GM10248 (cell line): ENCODE data around the gene INPP4B.

Experiments
- CTCF ChIA-PET: fragments of 300-600 bp; sonication (Branson Sonifier 250); formaldehyde crosslinking; extraction: SDS; loops from one replicate; lab custom pipeline; 2021; ENCODE audit warnings: antibody characterized with exemption; lab: Yijun Ruan, JAX
- POLR2A ChIA-PET: fragments of 350-650 bp; sonication (Branson Sonifier 250); formaldehyde crosslinking; extraction: SDS; loops from one replicate; lab custom pipeline; 2020; ENCODE audit warnings: antibody characterized with exemption; lab: Yijun Ruan, JAX
- DNase-seq: peaks from one replicate; pipeline ENCODE4 v3.0.0; 2012; ENCODE audit errors: extremely low spot score
- TF ChIP-seq, protein P1 (sequence below): IDR thresholded peaks from 2 replicates; pipeline ENCODE4 v1.5.1; 2012; ENCODE audit warnings: mild to moderate bottlenecking, low read depth; ENCODE audit errors: extremely low read depth, missing control alignments, control extremely low read depth

Gene INPP4B

DNA sequence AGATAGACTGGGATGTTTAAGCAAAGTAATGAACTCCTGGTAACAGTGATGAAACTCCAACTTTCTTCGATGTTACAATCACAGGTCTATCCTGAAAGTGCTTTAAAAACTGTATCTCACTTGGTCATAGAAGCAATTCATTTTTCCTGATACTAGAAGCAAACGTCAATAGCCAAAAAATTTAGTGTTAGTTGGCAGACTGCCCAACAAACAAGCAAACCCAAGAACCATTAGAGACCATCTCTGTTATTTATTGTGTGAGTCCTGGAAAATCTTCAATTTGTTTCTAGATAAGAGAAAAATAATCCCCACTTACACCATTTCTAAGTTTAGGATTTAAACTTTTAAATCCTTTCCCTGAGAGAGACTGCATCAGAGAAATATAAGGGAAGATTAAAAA, 553.9 kb downstream of the INPP4B start:
- ChIA-PET POLR2A (no interaction called here), CTCF (no interaction called here)
- no peak for DNase-seq
- TF ChIP-seq, protein P1, sequence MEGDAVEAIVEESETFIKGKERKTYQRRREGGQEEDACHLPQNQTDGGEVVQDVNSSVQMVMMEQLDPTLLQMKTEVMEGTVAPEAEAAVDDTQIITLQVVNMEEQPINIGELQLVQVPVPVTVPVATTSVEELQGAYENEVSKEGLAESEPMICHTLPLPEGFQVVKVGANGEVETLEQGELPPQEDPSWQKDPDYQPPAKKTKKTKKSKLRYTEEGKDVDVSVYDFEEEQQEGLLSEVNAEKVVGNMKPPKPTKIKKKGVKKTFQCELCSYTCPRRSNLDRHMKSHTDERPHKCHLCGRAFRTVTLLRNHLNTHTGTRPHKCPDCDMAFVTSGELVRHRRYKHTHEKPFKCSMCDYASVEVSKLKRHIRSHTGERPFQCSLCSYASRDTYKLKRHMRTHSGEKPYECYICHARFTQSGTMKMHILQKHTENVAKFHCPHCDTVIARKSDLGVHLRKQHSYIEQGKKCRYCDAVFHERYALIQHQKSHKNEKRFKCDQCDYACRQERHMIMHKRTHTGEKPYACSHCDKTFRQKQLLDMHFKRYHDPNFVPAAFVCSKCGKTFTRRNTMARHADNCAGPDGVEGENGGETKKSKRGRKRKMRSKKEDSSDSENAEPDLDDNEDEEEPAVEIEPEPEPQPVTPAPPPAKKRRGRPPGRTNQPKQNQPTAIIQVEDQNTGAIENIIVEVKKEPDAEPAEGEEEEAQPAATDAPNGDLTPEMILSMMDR = no peak

DNA sequence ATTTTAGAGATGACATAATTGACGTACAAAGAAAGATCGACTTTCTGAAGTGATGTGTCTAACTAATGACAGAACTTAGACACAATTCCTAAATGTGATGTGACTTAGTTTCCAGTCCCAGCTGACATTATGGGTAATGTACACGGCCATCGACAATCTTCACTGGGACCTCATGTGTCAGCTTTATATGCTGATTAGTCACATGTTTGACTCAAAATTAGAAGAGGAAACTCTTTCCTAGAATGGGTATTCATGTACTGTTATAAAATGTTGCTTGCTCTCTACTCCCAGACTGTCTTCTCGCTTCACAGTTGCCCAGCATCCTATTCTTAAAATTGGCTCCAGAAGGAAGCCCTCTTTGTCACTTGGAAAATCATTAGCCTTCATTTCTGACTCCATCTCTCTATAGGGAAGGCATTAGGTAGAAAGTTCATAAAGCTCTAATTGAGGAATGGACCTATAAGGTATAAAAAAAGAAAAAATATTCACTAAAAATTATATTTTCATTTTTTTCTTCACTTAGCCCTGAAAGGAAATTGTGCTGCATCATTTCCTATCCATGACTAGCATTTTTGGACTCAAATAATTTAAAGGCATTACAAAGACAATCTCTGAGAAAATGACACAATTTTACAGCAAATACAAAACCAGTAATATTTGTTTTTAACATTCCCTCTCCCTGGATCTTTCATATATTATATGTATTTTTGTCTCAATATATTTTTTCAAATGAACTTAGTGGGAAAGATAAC, 554.6 kb downstream of the INPP4B start:
- POLR2A ChIA-PET = no interaction called here
- TF ChIP-seq, protein P1 = no peak
- CTCF ChIA-PET = interaction anchor here (0.8 kb wide), 2 partner anchors 10 to 16 kb away, joined by 3 to 4 read pairs; no protein-coding TSS in a partner anchor
- DNase-seq = no peak

DNA sequence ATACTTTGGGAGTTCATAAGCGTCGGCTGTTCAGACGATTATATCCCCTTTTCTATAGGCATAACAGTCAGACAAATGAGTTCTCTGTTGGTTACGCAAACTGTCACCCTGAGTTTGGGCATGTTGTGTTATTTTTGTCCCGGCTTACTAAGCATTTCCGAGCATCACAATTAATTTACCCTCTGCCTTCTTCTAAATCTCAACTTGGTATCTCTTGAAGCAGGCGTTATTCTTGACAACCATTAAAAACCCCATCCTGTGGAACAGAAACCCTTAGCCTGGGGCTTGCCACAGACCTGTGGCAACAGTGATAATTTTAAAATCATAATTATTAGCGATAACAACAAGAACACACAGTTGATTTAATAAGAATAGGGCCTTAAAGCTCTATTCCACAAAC, 558.7 kb downstream of the INPP4B start:
- POLR2A ChIA-PET = no interaction called here
- TF ChIP-seq, protein P1 = no peak
- DNase-seq = no peak
- CTCF ChIA-PET = no interaction called here

DNA sequence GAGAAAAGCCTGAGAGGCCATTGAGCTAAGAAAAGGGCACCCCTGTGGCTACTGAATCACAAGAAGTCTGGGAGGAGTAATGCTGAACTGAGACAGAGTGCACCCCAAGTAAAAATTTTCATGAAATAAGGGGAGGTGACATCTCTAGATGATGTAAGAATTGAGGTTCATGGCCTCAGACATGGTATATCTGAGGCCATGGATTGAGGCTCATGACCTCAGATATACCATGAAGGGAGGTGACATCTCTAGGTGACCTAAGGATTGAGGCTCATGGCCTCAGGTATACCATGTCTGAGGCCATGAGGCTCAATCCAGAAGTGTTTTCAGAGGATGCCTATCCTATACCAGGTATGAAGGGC, 560.9 kb downstream of the INPP4B start:
- CTCF ChIA-PET = no interaction called here

DNA sequence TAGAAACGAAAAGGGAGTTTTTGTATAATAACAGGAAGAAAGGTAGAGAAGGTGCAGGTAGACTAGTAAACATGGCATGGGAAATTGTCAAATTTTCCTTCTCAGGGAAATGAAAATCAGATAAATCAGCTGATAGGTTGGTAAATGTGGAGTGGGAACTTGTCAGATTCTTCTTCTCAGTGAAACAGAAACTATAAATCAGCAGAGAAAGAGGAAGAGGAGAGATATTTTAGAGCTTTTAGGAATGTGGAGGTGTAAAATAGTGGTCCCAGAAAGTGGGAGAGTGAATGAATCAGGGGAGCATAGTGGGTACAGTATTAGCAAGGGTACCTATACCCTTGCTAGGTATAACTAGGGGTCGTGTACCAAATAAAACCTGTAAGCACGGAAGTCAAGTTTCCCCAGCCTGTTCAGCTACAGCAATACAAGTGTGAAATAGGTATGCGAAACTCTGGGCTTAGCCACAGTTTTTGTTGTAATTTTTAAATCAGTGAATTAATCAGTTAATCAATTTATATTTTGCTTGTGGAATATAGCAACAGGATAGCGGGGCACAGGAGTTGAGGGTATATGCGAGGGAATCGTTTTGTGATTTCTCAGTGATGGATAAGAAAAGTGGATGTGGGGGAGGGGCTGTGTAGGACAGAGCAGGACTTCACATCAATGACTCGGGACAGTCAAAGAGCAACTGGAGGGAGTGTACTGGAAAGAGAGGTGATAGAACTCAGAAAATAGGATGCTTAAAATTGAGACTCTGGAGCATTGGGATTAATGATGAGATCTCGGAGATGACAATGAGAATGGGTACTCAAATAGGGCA, 561.5 kb downstream of the INPP4B start:
- CTCF ChIA-PET = interaction anchor here (0.9 to 1.9 kb wide), 2 partner anchors 26 to 47 kb away, joined by 3 to 4 read pairs; no protein-coding TSS in a partner anchor
- TF ChIP-seq, protein P1 = no peak
- no peak for DNase-seq
- POLR2A ChIA-PET = no interaction called here

More for the DNA sequence above, 560.9 kb downstream of the INPP4B start:
- no peak for DNase-seq
- POLR2A ChIA-PET = no interaction called here
- TF ChIP-seq, protein P1 = no peak

DNA sequence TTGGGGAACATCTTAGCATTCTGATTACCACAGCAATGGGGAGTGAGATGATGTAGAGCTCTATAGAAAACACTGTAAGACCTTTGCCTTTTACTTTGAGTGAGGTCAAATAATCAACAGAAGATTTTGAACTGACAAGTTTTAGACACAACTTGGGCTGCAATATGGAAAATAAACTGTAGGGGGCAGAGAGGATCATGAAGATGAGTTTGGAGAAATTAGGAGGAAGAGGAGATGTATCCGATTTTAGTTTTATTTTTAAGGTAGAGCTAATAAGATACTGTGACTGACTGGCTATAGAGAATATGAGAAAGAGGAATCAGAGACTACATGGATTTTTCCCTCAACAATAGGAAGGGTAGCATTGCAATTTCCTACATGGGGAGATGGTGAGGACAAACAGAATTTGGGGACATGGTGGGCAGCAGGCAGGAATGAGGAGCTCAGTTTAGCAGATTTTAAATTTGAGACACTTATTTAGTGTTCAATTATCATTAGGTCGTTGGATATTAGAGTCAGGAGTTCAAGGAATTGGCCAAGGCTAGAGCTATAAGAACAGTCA, 563.1 kb downstream of the INPP4B start:
- TF ChIP-seq, protein P1 = no peak
- no peak for DNase-seq
- CTCF ChIA-PET = interaction anchor here (0.9 to 2.1 kb wide), 13 partner anchors 9 to 1237 kb away, joined by 3 to 10 read pairs (median 4); no protein-coding TSS in a partner anchor
- POLR2A ChIA-PET = no interaction called here
